IMR-90 (cell line): ENCODE measurements around the gene GZMA. TPM values are rescaled to one million over a fixed set of nuclear protein-coding genes. Genes with fewer than 3 reads are reported as not detected.

Experiments used
- ATAC-seq: fragments of 200-7000 bp; cut with Tn5 transposase; 2 replicates; pipeline ENCODE4 v1.9.1; 2020; ENCODE audit warnings: low read depth, mild to moderate bottlenecking, moderate library complexity
- BruUV-seq: library from RNA; stranded (reverse); fragments of 400-500 nt; replicated peaks from 2 replicates; lab custom pipeline; 2021; lab: Mats Ljungman, UMichigan
- CTCF ChIA-PET: fragments of 300-600 bp; formaldehyde crosslinking; extraction: SDS; loops from one replicate; lab custom pipeline; 2021; ENCODE audit warnings: antibody characterized with exemption; lab: Yijun Ruan, JAX
- POLR2A ChIA-PET: fragments of 300-600 bp; sonication (Branson Sonifier 250); formaldehyde crosslinking; loops from one replicate; lab custom pipeline; 2022; ENCODE audit warnings: antibody characterized with exemption; ENCODE audit not compliant: unreplicated experiment; lab: Charles Lee
- DNase-seq: peaks from one replicate; pipeline ENCODE4 v3.0.0; 2013
- H2AFZ ChIP-seq: replicated peaks from 2 replicates; pipeline ENCODE3; 2013; ENCODE audit warnings: low read length, mild to moderate bottlenecking; ENCODE audit not compliant: poor library complexity
- H2AK5ac ChIP-seq: 2 replicates; pipeline ENCODE4 v1.6.1; 2013; ENCODE audit warnings: low read depth, low read length, inconsistent platforms
- H2AK9ac ChIP-seq: replicated peaks from 2 replicates; pipeline ENCODE3; 2013; ENCODE audit warnings: mild to moderate bottlenecking, low read depth, low read length, moderate library complexity; ENCODE audit not compliant: poor library complexity
- H2BK120ac ChIP-seq: 2 replicates; pipeline ENCODE4 v1.6.1; 2013; ENCODE audit warnings: low read depth, low read length, inconsistent platforms
- H2BK15ac ChIP-seq: 3 replicates; pipeline ENCODE4 v1.6.1; 2013; ENCODE audit warnings: low read depth, low read length, inconsistent platforms
- H2BK20ac ChIP-seq: 2 replicates; pipeline ENCODE4 v1.6.1; 2013; ENCODE audit warnings: low read depth, mild to moderate bottlenecking, inconsistent platforms, low read length, moderate library complexity
- H2BK5ac ChIP-seq: 2 replicates; pipeline ENCODE4 v1.6.1; 2013; ENCODE audit warnings: mild to moderate bottlenecking, low read depth, low read length, inconsistent platforms; ENCODE audit not compliant: poor library complexity, severe bottlenecking
- H3K14ac ChIP-seq: replicated peaks from 2 replicates; pipeline ENCODE4 v1.6.1; 2013; ENCODE audit warnings: low read depth, low read length, inconsistent platforms
- H3K18ac ChIP-seq: 2 replicates; pipeline ENCODE4 v1.6.1; 2013; ENCODE audit warnings: low read depth, low read length, control low read depth
- H3K23ac ChIP-seq: 2 replicates; pipeline ENCODE4 v1.6.1; 2013; ENCODE audit warnings: low read depth, low read length, inconsistent platforms
- H3K27ac ChIP-seq: 2 replicates; pipeline ENCODE4 v1.5.1; 2013; ENCODE audit warnings: mild to moderate bottlenecking, control low read depth, low read length; ENCODE audit not compliant: insufficient read depth
- H3K27me3 ChIP-seq: 2 replicates; pipeline ENCODE4 v1.6.1; 2013; ENCODE audit warnings: low read length; ENCODE audit not compliant: control insufficient read depth, insufficient read depth
- H3K36me3 ChIP-seq: 2 replicates; pipeline ENCODE4 v1.6.1; 2013; ENCODE audit warnings: low read length, mixed read lengths; ENCODE audit not compliant: control insufficient read depth, insufficient read depth
- H3K4ac ChIP-seq: 2 replicates; pipeline ENCODE4 v1.6.1; 2013; ENCODE audit warnings: low read depth, low read length, inconsistent platforms
- H3K4me1 ChIP-seq: 2 replicates; pipeline ENCODE4 v1.6.1; 2013; ENCODE audit warnings: low read length, mixed read lengths; ENCODE audit not compliant: control insufficient read depth, insufficient read depth
- H3K4me2 ChIP-seq: 2 replicates; pipeline ENCODE4 v1.6.1; 2013; ENCODE audit warnings: low read depth, mild to moderate bottlenecking, control low read depth, low read length, moderate library complexity
- H3K4me3 ChIP-seq: 2 replicates; pipeline ENCODE4 v1.5.1; 2013; ENCODE audit warnings: low read depth, mild to moderate bottlenecking, control low read depth, low read length, moderate library complexity; ENCODE audit not compliant: insufficient read depth
- H3K56ac ChIP-seq: 2 replicates; pipeline ENCODE4 v1.6.1; 2013; ENCODE audit warnings: low read length, inconsistent platforms; ENCODE audit not compliant: insufficient read depth; ENCODE audit errors: extremely low read depth
- H3K79me1 ChIP-seq, 2 experiments: 2 replicates each; pipeline ENCODE4 v1.6.1; 2013; ENCODE audit warnings: low read length in 2 of 2, inconsistent platforms in 1 of 2, low read depth in 1 of 2
- H3K9ac ChIP-seq: 2 replicates; pipeline ENCODE4 v1.6.1; 2013; ENCODE audit warnings: low read depth, low read length, control low read depth
- H3K9me1 ChIP-seq: 2 replicates; pipeline ENCODE4 v1.6.1; 2013; ENCODE audit warnings: low read length, inconsistent platforms; ENCODE audit not compliant: insufficient read depth
- H3K9me3 ChIP-seq: 2 replicates; pipeline ENCODE4 v1.6.1; 2013; ENCODE audit warnings: low read length; ENCODE audit not compliant: control insufficient read depth, insufficient read depth
- H4K20me1 ChIP-seq: 2 replicates; pipeline ENCODE4 v1.6.1; 2013; ENCODE audit warnings: low read length, inconsistent platforms; ENCODE audit not compliant: insufficient read depth
- H4K5ac ChIP-seq: 2 replicates; pipeline ENCODE4 v1.6.1; 2013; ENCODE audit warnings: mild to moderate bottlenecking, low read depth, low read length, control low read depth
- H4K8ac ChIP-seq, 2 experiments: 2 replicates each; pipeline ENCODE4 v1.6.1; 2013; ENCODE audit warnings: low read depth in 2 of 2, low read length in 2 of 2, control low read depth in 1 of 2, inconsistent platforms in 1 of 2
- H4K91ac ChIP-seq: 2 replicates; pipeline ENCODE4 v1.6.1; 2013; ENCODE audit warnings: low read depth, low read length, inconsistent platforms; ENCODE audit not compliant: insufficient read depth
- FOS ChIP-seq: fragments of 150-350 bp; IDR thresholded peaks from 2 replicates; pipeline ENCODE4 v1.6.1; 2016; ENCODE audit warnings: low read depth, low read length
- MXI1 ChIP-seq: IDR thresholded peaks from 2 replicates; pipeline ENCODE4 v1.6.1; 2012; ENCODE audit warnings: low read depth, mild to moderate bottlenecking, low read length, moderate library complexity, borderline replicate concordance
- WGBS, 2 experiments: methylation state at CpG; one replicate each; pipeline versions ENCODE4 v1.1.5 to v1.1.7; 2013; ENCODE audit warnings: missing lambda C conversion rate in 2 of 2; ENCODE audit not compliant: insufficient read length in 1 of 2; ENCODE audit errors: extremely low coverage in 2 of 2; 5-methylcytosine and 5-hydroxymethylcytosine counted together
- dilution Hi-C: fragments of 300-500 bp; cut with HindIII; formaldehyde crosslinking; loops from one replicate; pipeline ENCODE4 v1.14.3; 2018; ENCODE audit warnings: low sequenced_read_pairs; ENCODE audit not compliant: unreplicated experiment
- in situ Hi-C: fragments of 300-500 bp; cut with MboI; formaldehyde crosslinking; loops from 3 replicates; pipeline ENCODE4 v1.14.3; 2019; ENCODE audit warnings: low sequenced_read_pairs, inconsistent platforms, mixed read lengths
- intact Hi-C: fragments of 100-400 bp; cut with micrococcal nuclease; formaldehyde crosslinking; loops from 2 replicates; pipeline ENCODE4 v1.10.0; 2022
- polyA plus RNA-seq, 3 experiments: library from polyadenylated mRNA; depleted of rRNA; stranded (reverse); fragments of >200 nt; gene quantifications; 2 replicates each; pipeline ENCODE4 v1.2.3, GENCODE V29; 2012; ENCODE audit warnings: low replicate concordance in 1 of 3
- total RNA-seq: library from RNA; depleted of rRNA; stranded (reverse); fragments of >200 nt; gene quantifications from 2 replicates; pipeline ENCODE4 v1.2.3, GENCODE V29; 2012

Gene GZMA
- total and polyA plus RNA-seq, 2 of the 4 experiments (the other 2 are of a cell fraction), result not detected

GRCh38 chr5:55063220-55063863, 39.1 kb upstream of the GZMA start:
- CTCF ChIA-PET, result no interaction called here

More at GRCh38 chr5:55063220-55063863, 39.1 kb upstream of the GZMA start:
- TF ChIP-seq MXI1, result no peak
- 0 out of 2 replicates have a peak, but pooled peaks have one; percentile 4 for TF ChIP-seq FOS
- Histone ChIP-seq H3K14ac (no peak overlapping the region), H3K4me2 (no peak overlapping the region), H3K4me1 (peaks cover 3% of the 10 kb centered on the region; the same call in 1 of the 2 replicates), H3K9me3 (no peaks in the 10 kb centered on the region), H3K4ac (no peak overlapping the region), H3K56ac (no peak overlapping the region), H3K36me3 (no peaks in the 10 kb centered on the region), H3K27ac (no peak overlapping the region), H3K23ac (no peak overlapping the region), H3K9ac (no peak overlapping the region), H2AFZ (no peak overlapping the region), H4K8ac (no peak overlapping the region), H2AK9ac (no peak overlapping the region), H3K4me3 (no peak overlapping the region), H2BK15ac (no peak overlapping the region), H2BK5ac (no peak overlapping the region), H2BK20ac (no peak overlapping the region), H2BK120ac (0 out of 2 replicates have a peak overlapping the region, but pooled peaks have one; percentile 9), H3K18ac (no peak overlapping the region; the same call in 1 of the 2 replicates), H4K20me1 (no peaks in the 10 kb centered on the region; the same call in 1 of the 2 replicates), H4K5ac (no peak overlapping the region), H3K79me1 (no peaks in the 10 kb centered on the region), H2AK5ac (no peak overlapping the region), H3K9me1 (peaks cover 5% of the 10 kb centered on the region), H3K27me3 (peaks cover 7% of the 10 kb centered on the region), H4K91ac (no peak overlapping the region)
- 83% methylated on average over 1 of the region's 5 CpGs; no CpG with 5 or more reads in 1 of the 2 experiments for WGBS, 2 experiments
- POLR2A ChIA-PET, result no interaction called here
- DNase-seq, result peak; percentile 58
- intact Hi-C loops, result no loop called here
- peak; percentile 37 for ATAC-seq
- in situ Hi-C loops, result no loop called here
- dilution Hi-C loops, result no loop called here
- no TSS peak for BruUV-seq
